HG02763 (cell line): ENCODE results near the gene LRRC28.

Experiments
- ATAC-seq: cut with Tn5 transposase; IDR thresholded peaks from one replicate; pipeline ENCODE4 v1.9.1; 2021; ENCODE audit warnings: mild to moderate bottlenecking, moderate library complexity; ENCODE audit not compliant: unreplicated experiment

LRRC28 gene

GRCh38 chr15:99413955-99414754 lies 162.9 kb downstream of the LRRC28 start:
- ATAC-seq = no peak

- ATAC-seq = no peak
Observed at GRCh38 chr15:99414755-99415731, 163.8 kb downstream of the LRRC28 start.

GRCh38 chr15:99416191-99417188 lies 165.2 kb downstream of the LRRC28 start:
- ATAC-seq = no peak

- no peak for ATAC-seq
Observed at GRCh38 chr15:99421172-99421656, 169.9 kb downstream of the LRRC28 start.

GRCh38 chr15:99421758-99422157 lies 170.5 kb downstream of the LRRC28 start:
- no peak for ATAC-seq

- ATAC-seq = no peak
Observed at GRCh38 chr15:99423186-99424130, 172.2 kb downstream of the LRRC28 start.

- no peak for ATAC-seq
Observed at GRCh38 chr15:99424131-99424571, 172.9 kb downstream of the LRRC28 start.

- ATAC-seq = peak; percentile 86
Observed at GRCh38 chr15:99424978-99425656, 173.8 kb downstream of the LRRC28 start.

GRCh38 chr15:99425657-99426301 lies 174.5 kb downstream of the LRRC28 start:
- ATAC-seq = no peak

GRCh38 chr15:99426431-99427105 lies 175.3 kb downstream of the LRRC28 start:
- ATAC-seq = no peak

- no peak for ATAC-seq
Observed at GRCh38 chr15:99427210-99427609, 175.9 kb downstream of the LRRC28 start.

- ATAC-seq = no peak
Observed at GRCh38 chr15:99427668-99428361, 176.5 kb downstream of the LRRC28 start.

GRCh38 chr15:99429681-99430081 lies 178.4 kb downstream of the LRRC28 start:
- ATAC-seq = no peak

- no peak for ATAC-seq
Observed at GRCh38 chr15:99430881-99431401, 179.7 kb downstream of the LRRC28 start.

GRCh38 chr15:99431661-99432091 lies 180.4 kb downstream of the LRRC28 start:
- no peak for ATAC-seq

- no peak for ATAC-seq
Observed at GRCh38 chr15:99432271-99433025, 181.2 kb downstream of the LRRC28 start.
